H9 (cell line): ENCODE data around the gene ATG2B. TPM values are rescaled to one million over a fixed set of nuclear protein-coding genes. Genes with fewer than 3 reads are reported as not detected.

Experiments used
- DNase-seq: peaks from one replicate; pipeline ENCODE4 v3.0.0-alpha.2; 2017
- H2AFZ ChIP-seq: one replicate; pipeline ENCODE4 v1.6.1; 2013; ENCODE audit warnings: mild to moderate bottlenecking, low read length, control low read depth, moderate library complexity
- H2AK5ac ChIP-seq: 2 replicates; pipeline ENCODE4 v1.6.1; 2013; ENCODE audit warnings: low read length, control low read depth, mixed read lengths; ENCODE audit not compliant: insufficient read length
- H2BK120ac ChIP-seq: one replicate; pipeline ENCODE4 v1.6.1; 2013; ENCODE audit warnings: low read depth, mild to moderate bottlenecking, low read length, control low read depth, inconsistent platforms; ENCODE audit not compliant: poor library complexity, severe bottlenecking
- H2BK12ac ChIP-seq: 2 replicates; pipeline ENCODE4 v1.6.1; 2013; ENCODE audit warnings: low read length, control low read depth, mixed read lengths, low read depth; ENCODE audit not compliant: insufficient read length
- H2BK15ac ChIP-seq: 2 replicates; pipeline ENCODE4 v1.6.1; 2013; ENCODE audit warnings: low read depth, low read length, control low read depth
- H2BK20ac ChIP-seq: one replicate; pipeline ENCODE4 v1.6.1; 2013; ENCODE audit warnings: low read depth, mild to moderate bottlenecking, low read length, control low read depth, inconsistent platforms; ENCODE audit not compliant: poor library complexity, severe bottlenecking
- H2BK5ac ChIP-seq: 2 replicates; pipeline ENCODE4 v1.6.1; 2013; ENCODE audit warnings: low read length, control low read depth, mixed read lengths; ENCODE audit not compliant: insufficient read length
- H3K14ac ChIP-seq: 2 replicates; pipeline ENCODE4 v1.6.1; 2013; ENCODE audit warnings: low read length, control low read depth; ENCODE audit not compliant: insufficient read depth
- H3K18ac ChIP-seq: 2 replicates; pipeline ENCODE4 v1.6.1; 2013; ENCODE audit warnings: low read depth, mild to moderate bottlenecking, mixed read lengths, low read length, control low read depth; ENCODE audit not compliant: insufficient read length
- H3K23ac ChIP-seq: 2 replicates; pipeline ENCODE4 v1.6.1; 2013; ENCODE audit warnings: low read length, control low read depth, mixed read lengths, low read depth; ENCODE audit not compliant: insufficient read length
- H3K23me2 ChIP-seq: 2 replicates; pipeline ENCODE4 v1.6.1; 2013; ENCODE audit warnings: low read depth, mild to moderate bottlenecking, mixed read lengths, low read length, control low read depth; ENCODE audit not compliant: insufficient read length, poor library complexity, severe bottlenecking
- H3K27ac ChIP-seq: 2 replicates; pipeline ENCODE4 v1.5.1; 2013; ENCODE audit warnings: low read length, control low read depth, mixed read lengths, low read depth; ENCODE audit not compliant: insufficient read length
- H3K27me3 ChIP-seq: 2 replicates; pipeline ENCODE4 v1.6.1; 2013; ENCODE audit warnings: low read length, control low read depth, inconsistent platforms; ENCODE audit not compliant: insufficient read depth
- H3K4ac ChIP-seq: 2 replicates; pipeline ENCODE4 v1.6.1; 2013; ENCODE audit warnings: low read depth, mild to moderate bottlenecking, control low read depth, inconsistent platforms, low read length, moderate library complexity
- H3K4me1 ChIP-seq: 2 replicates; pipeline ENCODE4 v1.6.1; 2013; ENCODE audit warnings: low read length, control low read depth, inconsistent platforms; ENCODE audit not compliant: insufficient read depth
- H3K4me2 ChIP-seq: 2 replicates; pipeline ENCODE4 v1.6.1; 2013; ENCODE audit warnings: low read length, control low read depth, mixed read lengths; ENCODE audit not compliant: insufficient read length, insufficient read depth
- H3K56ac ChIP-seq: 2 replicates; pipeline ENCODE4 v1.6.1; 2013; ENCODE audit warnings: low read depth, mild to moderate bottlenecking, mixed read lengths, low read length, control low read depth; ENCODE audit not compliant: insufficient read length
- H3K79me1 ChIP-seq: 2 replicates; pipeline ENCODE4 v1.6.1; 2013; ENCODE audit warnings: low read depth, mild to moderate bottlenecking, moderate library complexity, low read length, control low read depth, inconsistent platforms; ENCODE audit not compliant: insufficient read depth, poor library complexity, severe bottlenecking
- H3K79me2 ChIP-seq: 2 replicates; pipeline ENCODE4 v1.6.1; 2013; ENCODE audit warnings: low read length, control low read depth, inconsistent platforms; ENCODE audit not compliant: insufficient read depth
- H3K9ac ChIP-seq: 2 replicates; pipeline ENCODE4 v1.6.1; 2013; ENCODE audit warnings: low read length, control low read depth, mixed read lengths; ENCODE audit not compliant: insufficient read length; ENCODE audit errors: extremely low read depth
- H3K9me3 ChIP-seq: one replicate; pipeline ENCODE4 v1.6.1; 2013; ENCODE audit warnings: low read depth, low read length, inconsistent platforms; ENCODE audit not compliant: control insufficient read depth
- H3T11ph ChIP-seq: one replicate; pipeline ENCODE4 v1.6.1; 2013; ENCODE audit warnings: mild to moderate bottlenecking, low read length, control low read depth, inconsistent platforms
- H4K20me1 ChIP-seq: one replicate; pipeline ENCODE4 v1.6.1; 2013; ENCODE audit not compliant: control insufficient read depth, insufficient read length, insufficient read depth
- H4K5ac ChIP-seq: 2 replicates; pipeline ENCODE4 v1.6.1; 2013; ENCODE audit warnings: low read depth, mild to moderate bottlenecking, mixed read lengths, low read length, control low read depth; ENCODE audit not compliant: insufficient read length
- H4K8ac ChIP-seq: replicated peaks from 2 replicates; pipeline ENCODE4 v1.6.1; 2013; ENCODE audit warnings: low read length, control low read depth, mixed read lengths, low read depth; ENCODE audit not compliant: insufficient read length
- H4K91ac ChIP-seq: 2 replicates; pipeline ENCODE4 v1.6.1; 2013; ENCODE audit warnings: low read depth, mild to moderate bottlenecking, moderate library complexity, mixed read lengths, low read length, control low read depth; ENCODE audit not compliant: insufficient read length
- H3K27ac Mint-ChIP-seq, 3 experiments: 2 replicates in 2 of 3; 3 replicates in 1 of 3; pipeline ENCODE4 v1.8.0; 2020 to 2021; ENCODE audit warnings: mixed read lengths in 3 of 3, mild to moderate bottlenecking in 1 of 3, moderate library complexity in 1 of 3
- H3K27me3 Mint-ChIP-seq: 2 replicates; pipeline ENCODE4 v1.8.0; 2021; ENCODE audit warnings: low read depth, mild to moderate bottlenecking, moderate library complexity, mixed read lengths
- H3K36me3 Mint-ChIP-seq, 3 experiments: 2 replicates in 2 of 3; 3 replicates in 1 of 3; pipeline ENCODE4 v1.8.0; 2020 to 2021; ENCODE audit warnings: low read depth in 3 of 3, mixed read lengths in 3 of 3; ENCODE audit not compliant: insufficient read depth in 1 of 3
- H3K4me1 Mint-ChIP-seq, 2 experiments: 2 replicates each; pipeline ENCODE4 v1.8.0; 2020; ENCODE audit warnings: mixed read lengths in 2 of 2
- H3K4me3 Mint-ChIP-seq, 2 experiments: 2 replicates in 1 of 2; 3 replicates in 1 of 2; pipeline ENCODE4 v1.8.0; 2020 to 2021; ENCODE audit warnings: mild to moderate bottlenecking in 2 of 2, mixed read lengths in 2 of 2, moderate library complexity in 1 of 2
- H3K9me3 Mint-ChIP-seq, 2 experiments: 2 replicates in 1 of 2; 3 replicates in 1 of 2; pipeline ENCODE4 v1.8.0; 2020; ENCODE audit warnings: mild to moderate bottlenecking in 2 of 2, mixed read lengths in 2 of 2, moderate library complexity in 1 of 2
- CTCF ChIP-seq: fragments of 200-600 bp; sonication (generic); conservative IDR thresholded peaks from 3 replicates; pipeline ENCODE4 v1.8.0; 2021; ENCODE audit warnings: antibody characterized with exemption, mild to moderate bottlenecking
- total RNA-seq: library from RNA; stranded (reverse); gene quantifications from 2 replicates; pipeline ENCODE4 v1.2.1, GENCODE V29; 2021

ATG2B gene
- total RNA-seq, 1 experiment from 2014 or later = 12.6 TPM

DNA sequence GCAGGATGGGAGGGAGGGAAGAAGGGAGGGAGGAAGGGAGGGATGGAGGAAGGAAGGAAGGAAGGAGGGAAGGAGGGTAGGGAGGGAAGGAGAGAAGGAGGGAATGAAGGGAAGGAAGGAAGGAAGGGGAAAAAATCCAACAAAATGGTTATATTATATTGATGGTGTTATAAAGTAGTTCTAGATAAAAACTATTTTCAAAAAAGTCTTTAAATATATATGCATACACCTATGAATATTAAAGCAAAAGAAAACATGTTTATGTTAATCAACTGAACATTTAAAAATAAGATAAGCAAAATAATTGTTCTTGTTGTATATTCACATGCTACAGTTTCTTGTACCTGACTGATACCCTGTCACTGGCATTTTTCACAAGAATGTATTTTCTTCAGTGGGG lies 105.2 kb downstream of the ATG2B start:
- no peaks in the 10 kb centered on the region for H3K27me3 ChIP-seq
- no peak overlapping the region for H2BK5ac ChIP-seq
- no peaks in the 10 kb centered on the region; a peak in 1 of 7 replicates for H3K36me3 Mint-ChIP-seq
- no peak overlapping the region for H4K8ac ChIP-seq
- H2BK120ac ChIP-seq = no peak overlapping the region
- H3K27me3 Mint-ChIP-seq = peaks cover 11% of the 10 kb centered on the region
- H3K9ac ChIP-seq = no peak overlapping the region
- H3K4me2 ChIP-seq = no peak overlapping the region
- H3K14ac ChIP-seq = no peak overlapping the region
- no peak overlapping the region for H2BK20ac ChIP-seq
- H4K5ac ChIP-seq = no peak overlapping the region
- H2BK15ac ChIP-seq = no peak overlapping the region
- peaks cover 5 to 8% of the 10 kb centered on the region in 2 experiments; a peak in 4 of 5 replicates for H3K9me3 Mint-ChIP-seq
- H3T11ph ChIP-seq = no peak overlapping the region
- no peak overlapping the region for H3K4ac ChIP-seq
- no peaks in the 10 kb centered on the region for H3K9me3 ChIP-seq
- H2AFZ ChIP-seq = no peak overlapping the region
- no peaks in the 10 kb centered on the region for H4K20me1 ChIP-seq
- H3K27ac ChIP-seq = no peak overlapping the region
- H3K18ac ChIP-seq = no peak overlapping the region
- no peaks in the 10 kb centered on the region for H3K4me1 ChIP-seq
- no peak overlapping the region for H4K91ac ChIP-seq
- H3K23ac ChIP-seq = no peak overlapping the region
- H3K79me1 ChIP-seq = no peaks in the 10 kb centered on the region
- H3K79me2 ChIP-seq = no peaks in the 10 kb centered on the region
- no peak for TF ChIP-seq CTCF
- H3K23me2 ChIP-seq = no peaks in the 10 kb centered on the region
- no peak overlapping the region for H3K56ac ChIP-seq
- H2BK12ac ChIP-seq = no peak overlapping the region
- no peak overlapping the region for H3K27ac Mint-ChIP-seq
- peaks cover 4 to 8% of the 10 kb centered on the region in 2 experiments for H3K4me1 Mint-ChIP-seq
- H2AK5ac ChIP-seq = no peak overlapping the region
- H3K4me3 Mint-ChIP-seq = no peak overlapping the region
- no peak for DNase-seq
